ENCODE data around the gene MORN1.

The MORN1 gene

GRCh38 chr1:2288816-2289536 is 102.4 kb downstream of the MORN1 start:
- FAIRE-seq, result no peak

GRCh38 chr1:2288311-2288710 is 103.0 kb downstream of the MORN1 start:
- FAIRE-seq, result no peak

GRCh38 chr1:2287649-2288048 is 103.7 kb downstream of the MORN1 start:
- FAIRE-seq, result no peak

GRCh38 chr1:2286923-2287322 is 104.4 kb downstream of the MORN1 start:
- FAIRE-seq, result no peak

GRCh38 chr1:2284932-2285331 is 106.4 kb downstream of the MORN1 start:
- FAIRE-seq, result no peak

DNA sequence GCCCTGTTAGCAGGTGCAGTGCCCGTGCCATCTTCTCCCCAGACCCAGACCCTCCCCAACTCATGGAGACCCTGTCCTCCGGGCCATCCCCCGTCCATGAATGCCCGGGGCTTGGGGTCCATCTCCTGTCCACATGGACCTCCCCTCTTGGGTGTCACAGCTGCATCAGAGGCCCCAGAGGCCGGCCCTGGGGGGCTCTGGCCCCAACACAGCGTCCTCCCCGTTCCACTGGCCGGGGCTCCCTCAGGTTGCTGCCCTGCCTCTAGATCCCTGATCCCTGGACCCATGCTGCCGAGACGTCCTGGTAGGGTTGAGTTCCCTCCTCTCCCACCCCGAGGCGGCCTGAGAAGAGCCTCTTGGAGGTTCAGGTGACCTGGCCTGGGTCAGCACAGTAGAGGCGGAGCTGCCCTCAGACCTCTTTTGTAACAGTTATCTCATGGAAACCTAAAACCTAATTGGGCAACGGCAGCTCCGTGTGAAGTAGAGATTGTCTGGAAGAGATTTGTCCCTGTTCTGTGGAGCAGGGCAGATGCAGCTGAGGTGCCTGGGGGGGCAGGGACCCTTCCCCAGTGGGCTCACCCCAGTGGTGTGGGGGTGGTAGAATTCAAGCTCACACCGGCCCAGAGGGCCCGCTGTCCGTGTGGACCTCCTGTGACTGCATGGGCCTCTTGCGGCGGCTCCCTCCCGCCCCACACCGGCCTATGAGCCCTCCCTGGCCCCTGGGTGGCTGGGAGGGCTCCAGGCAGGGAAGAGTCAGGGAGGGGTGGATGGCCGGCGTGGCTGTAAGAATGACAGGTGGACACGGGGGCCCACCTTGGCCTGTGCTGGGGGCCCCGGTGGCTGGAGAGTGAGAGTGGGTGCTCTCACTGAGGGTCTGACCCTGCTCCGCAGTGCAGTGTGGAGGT is 107.1 kb downstream of the MORN1 start:
- FAIRE-seq, result no peak

DNA sequence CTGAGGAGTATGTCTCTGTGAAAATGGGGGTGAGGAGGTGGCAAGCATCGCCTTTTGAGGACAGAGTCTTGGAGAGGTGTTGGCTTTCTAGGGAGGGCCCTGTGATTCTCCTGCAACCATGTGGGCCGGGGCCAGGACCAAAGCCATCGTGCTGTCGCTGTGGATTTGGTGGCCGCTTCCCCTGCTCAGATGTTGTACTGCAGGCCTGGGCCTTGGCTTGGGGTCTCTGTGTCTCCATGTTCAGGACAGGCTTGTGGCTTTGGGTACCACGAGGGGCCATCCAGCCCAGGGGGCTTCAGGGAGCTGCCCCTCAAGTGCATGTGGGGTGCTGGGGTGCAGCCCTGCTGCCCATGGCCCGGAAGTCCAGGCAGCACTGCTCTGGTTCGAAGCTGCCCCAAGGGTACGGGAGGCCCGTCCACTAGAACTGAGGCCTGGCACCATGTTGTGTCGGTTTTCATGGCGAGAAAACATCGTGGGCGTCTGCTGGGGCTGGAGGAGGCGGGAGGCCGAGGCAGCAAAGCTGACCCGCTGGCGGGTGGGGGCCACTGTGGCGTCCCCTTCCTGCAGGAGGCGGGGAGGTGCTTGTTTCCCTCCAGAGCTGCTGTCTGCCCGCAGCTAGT is 107.9 kb downstream of the MORN1 start:
- FAIRE-seq, result no peak

GRCh38 chr1:2282556-2283270 is 108.6 kb downstream of the MORN1 start:
- FAIRE-seq, result no peak

- FAIRE-seq, result no peak
These were observed 111.5 kb downstream of the MORN1 start for GRCh38 chr1:2279817-2280216.

GRCh38 chr1:2279210-2279639 is 112.1 kb downstream of the MORN1 start:
- FAIRE-seq, result no peak

- no peak for FAIRE-seq
These were observed 112.7 kb downstream of the MORN1 start for GRCh38 chr1:2278591-2279209.

DNA sequence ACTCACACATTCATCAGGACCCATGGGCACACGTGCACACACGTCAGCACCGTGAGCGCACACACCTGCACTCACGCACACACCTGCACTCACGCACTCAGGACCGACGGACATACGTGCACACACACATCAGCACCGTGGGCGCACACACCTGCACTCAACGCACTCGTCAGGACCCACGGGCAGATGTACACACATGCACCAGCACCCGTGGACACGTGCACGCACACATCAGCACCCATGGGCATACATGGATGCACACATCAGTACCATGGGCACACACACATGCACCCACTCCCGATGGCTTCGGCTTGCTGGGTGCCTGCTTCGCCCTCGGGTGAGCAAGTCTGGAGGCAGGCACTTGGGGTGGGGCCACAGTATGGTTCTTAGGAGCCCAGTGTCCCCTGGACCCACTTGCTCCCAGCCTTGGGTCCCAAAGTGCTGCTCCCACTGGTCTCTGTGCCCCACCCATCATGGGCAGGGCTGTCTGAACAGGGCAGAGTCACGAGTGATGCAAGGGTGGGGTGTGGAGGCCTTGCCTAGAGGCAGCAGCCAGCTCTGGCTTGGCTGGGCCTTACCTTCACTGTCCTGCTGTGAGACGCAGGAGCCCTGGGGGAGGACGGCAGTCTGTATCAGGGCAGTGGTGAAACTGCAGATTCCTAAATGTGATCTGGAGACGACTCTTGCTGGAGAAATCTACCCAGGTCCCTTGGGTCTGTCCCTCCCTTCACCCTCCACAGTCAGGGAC is 113.4 kb downstream of the MORN1 start:
- FAIRE-seq, result no peak

GRCh38 chr1:2276803-2277580 is 114.4 kb downstream of the MORN1 start:
- FAIRE-seq, result no peak

DNA sequence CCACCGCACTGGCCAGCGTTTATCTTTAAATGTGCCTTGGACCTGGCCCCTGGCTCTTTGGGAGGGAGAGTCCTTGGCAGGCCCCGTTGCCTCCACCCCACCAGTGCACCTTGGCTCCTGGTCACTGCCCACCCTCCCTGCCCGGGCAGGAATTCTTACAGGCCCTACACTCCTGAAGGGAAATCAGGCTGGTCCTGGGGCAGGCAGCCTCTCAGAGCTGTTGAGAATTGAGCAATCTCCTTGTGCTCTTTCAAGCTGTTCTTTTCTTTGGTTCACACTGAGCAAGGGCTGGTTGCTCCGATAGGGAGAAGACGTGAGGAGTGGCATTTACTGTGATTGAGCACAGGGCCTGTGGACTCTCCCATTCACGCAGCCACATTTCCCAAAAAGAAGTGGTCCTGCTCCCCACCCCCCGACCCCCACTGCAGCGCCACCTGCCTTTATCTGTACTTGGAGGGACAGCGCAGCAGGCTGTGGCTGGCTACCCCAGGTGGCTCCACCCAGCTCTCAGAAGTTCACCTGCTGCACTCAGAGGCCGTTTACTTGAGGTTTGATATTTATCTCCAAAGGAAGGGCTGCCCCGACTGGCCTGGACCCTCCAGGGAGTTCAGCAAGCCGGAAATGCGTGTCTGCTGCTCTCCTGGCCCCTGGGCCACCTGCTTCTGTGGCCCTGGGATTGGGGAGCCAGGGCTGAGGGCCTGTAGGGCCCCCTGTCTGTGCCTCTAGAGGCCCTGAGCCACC is 115.4 kb downstream of the MORN1 start:
- FAIRE-seq, result no peak

- FAIRE-seq, result no peak
These were observed 116.4 kb downstream of the MORN1 start for GRCh38 chr1:2274929-2275475.

DNA sequence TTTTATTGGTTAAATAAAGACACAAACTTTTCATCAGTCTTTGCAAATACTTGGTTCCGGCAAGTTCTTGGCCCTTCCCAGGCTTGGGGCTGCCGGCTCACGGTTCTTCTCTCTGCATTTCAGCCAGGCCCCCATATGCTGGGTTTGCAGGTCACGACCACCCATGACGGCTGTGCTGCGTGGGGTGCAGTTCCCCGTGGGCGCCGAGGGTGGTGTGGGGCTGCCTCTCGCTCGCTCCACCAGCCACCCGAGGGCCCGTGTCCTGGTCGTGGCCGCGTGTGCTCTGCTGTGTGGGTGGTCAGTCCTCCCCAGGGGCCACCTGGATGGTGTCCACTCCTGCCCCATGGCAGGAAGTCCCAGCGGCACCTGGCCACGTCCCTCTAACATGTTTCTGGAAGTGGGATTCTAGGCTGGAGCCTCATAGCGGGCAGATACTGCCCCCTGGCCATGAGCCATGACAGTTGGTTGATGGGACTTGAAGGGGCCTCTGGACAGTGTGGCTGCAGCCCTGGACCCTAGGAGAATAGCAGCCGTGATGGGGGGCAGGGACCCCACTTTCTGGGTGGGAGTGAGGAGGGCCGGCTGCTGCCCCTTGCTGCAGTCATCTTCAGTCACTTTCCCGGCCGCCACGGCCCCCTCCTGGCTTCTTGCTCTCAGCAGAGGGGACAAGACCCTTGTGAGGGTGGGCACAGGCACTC is 117.0 kb downstream of the MORN1 start:
- no peak for FAIRE-seq

GRCh38 chr1:2273401-2274090 is 117.8 kb downstream of the MORN1 start:
- FAIRE-seq, result no peak

GRCh38 chr1:2272686-2273400 is 118.5 kb downstream of the MORN1 start:
- no peak for FAIRE-seq
